ENCODE results near the gene ZKSCAN5. TPM values are rescaled to one million over a fixed set of nuclear protein-coding genes. Genes with fewer than 3 reads are reported as not detected.

ZKSCAN5 gene
- total and polyA plus RNA-seq, 2 experiments from 2014 or later: 4.6 to 13.4 TPM

- no peak for TF ChIP-seq REST (IDR thresholded peaks at IDR 0.05; ENCODE audit: unreplicated experiment)
- no peak for TF ChIP-seq CREB1 (CRISPR knock-in tag; IDR thresholded peaks at IDR 0.05; ENCODE audit: low read depth)
- TF ChIP-seq EZH2 (IDR thresholded peaks at IDR 0.05; ENCODE audit: low read depth, unreplicated experiment): no peak
- TF ChIP-seq POLR2AphosphoS5 (IDR thresholded peaks at IDR 0.05; ENCODE audit: low read depth): no peak
These were observed 220 bp upstream of the ZKSCAN5 start (continued) for GRCh38 chr7:99504281-99504602.

GRCh38 chr7:99505324-99505662, 831 bp downstream of the ZKSCAN5 start:
- peaks cover 13% of the 10 kb centered on the region; the same call in 1 of the 2 replicates for H3F3A ChIP-seq (replicated peaks; ENCODE audit: low read depth)
- 0 out of 3 replicates have a peak, but pooled peaks cover 9% of the 10 kb centered on the region for H3K9me3 Mint-ChIP-seq
- H3K36me3 ChIP-seq (ENCODE audit: insufficient read depth): no peaks in the 10 kb centered on the region
- H3K9me2 ChIP-seq (ENCODE audit: insufficient read depth): no peaks in the 10 kb centered on the region
- H3K27ac ChIP-seq (ENCODE audit: low read depth): peak overlapping the region; percentile 94
- peak; percentile 3 for ATAC-seq
- DNase-seq (ENCODE audit: low spot score): no peak
- peaks cover 14% of the 10 kb centered on the region for H3K4me1 Mint-ChIP-seq
- peak overlapping the region; percentile 77; the same call in 1 of the 2 replicates for H3K27ac Mint-ChIP-seq
- peaks cover 17% of the 10 kb centered on the region for H3K4me1 ChIP-seq (ENCODE audit: insufficient read depth)
- H3K27me3 ChIP-seq (ENCODE audit: insufficient read depth): no peaks in the 10 kb centered on the region
- peaks cover 53% of the 10 kb centered on the region for H3K79me2 ChIP-seq (replicated peaks; ENCODE audit: insufficient read depth)
- peak overlapping the region; percentile 91 for H3K4me3 Mint-ChIP-seq
- peak overlapping the region; percentile 88 for H3K4me3 ChIP-seq
- H4K20me1 ChIP-seq (replicated peaks; ENCODE audit: insufficient read depth): peaks cover 3% of the 10 kb centered on the region; the same call in 1 of the 2 replicates
- TF ChIP-seq ETS1 (IDR thresholded peaks at IDR 0.05) (no peak), REST (IDR thresholded peaks at IDR 0.05; ENCODE audit: unreplicated experiment) (no peak), STAT1 (IDR thresholded peaks at IDR 0.05; ENCODE audit: unreplicated experiment) (no peak)
- peaks cover 7% of the 10 kb centered on the region for H3K27me3 Mint-ChIP-seq (ENCODE audit: insufficient read depth, low read depth, poor library complexity)
- peaks cover 11% of the 10 kb centered on the region for H3K36me3 Mint-ChIP-seq (ENCODE audit: low read depth)
- peak overlapping the region; percentile 91 for H2AFZ ChIP-seq
- peak overlapping the region; percentile 85 for H3K4me2 ChIP-seq
